Measurements from ENCODE around the gene ULBP2. TPM values are rescaled to one million over a fixed set of nuclear protein-coding genes. Genes with fewer than 3 reads are reported as not detected.

ULBP2 gene
- total RNA-seq, 1 experiment from 2014 or later: not detected

GRCh38 chr6:149904661-149905370 lies 37.0 kb upstream of the ULBP2 start:
- no peak overlapping the region for H3K9ac ChIP-seq (ENCODE audit: extremely low read depth, insufficient read length, low read length)
- H3K4ac ChIP-seq (ENCODE audit: low read depth, low read length): no peak overlapping the region
- no peak overlapping the region for H3K18ac ChIP-seq (ENCODE audit: insufficient read length, low read depth, low read length)
- no peak overlapping the region for H2AK5ac ChIP-seq (ENCODE audit: insufficient read length, low read length)
- H3K27me3 Mint-ChIP-seq (ENCODE audit: low read depth): peaks cover 17% of the 10 kb centered on the region
- no peaks in the 10 kb centered on the region for H3K9me3 ChIP-seq (ENCODE audit: control insufficient read depth, low read depth, low read length)
- H3K23ac ChIP-seq (ENCODE audit: insufficient read length, low read depth, low read length): no peak overlapping the region
- H3T11ph ChIP-seq (ENCODE audit: low read length): no peak overlapping the region
- peaks cover 23 to 31% of the 10 kb centered on the region in 2 experiments for H3K9me3 Mint-ChIP-seq
- no peak overlapping the region for H2BK5ac ChIP-seq (ENCODE audit: insufficient read length, low read length)
- H3K14ac ChIP-seq (ENCODE audit: insufficient read depth, low read length): no peak overlapping the region
- no peak overlapping the region for H2BK20ac ChIP-seq (ENCODE audit: low read depth, low read length, poor library complexity, severe bottlenecking)
- H3K4me1 ChIP-seq (ENCODE audit: insufficient read depth, low read length): no peaks in the 10 kb centered on the region
- no peak overlapping the region for H2BK12ac ChIP-seq (ENCODE audit: insufficient read length, low read depth, low read length)
- H2BK15ac ChIP-seq (ENCODE audit: low read depth, low read length): no peak overlapping the region
- no peaks in the 10 kb centered on the region for H4K20me1 ChIP-seq (ENCODE audit: control insufficient read depth, insufficient read depth, insufficient read length)
- H3K4me3 Mint-ChIP-seq: no peak overlapping the region; a peak in 1 of 5 replicates
- no CpG with 5 or more reads among the region's 13 CpGs for WGBS (ENCODE audit: extremely low coverage, insufficient read length, low lambda C conversion rate)
- peaks cover 3 to 7% of the 10 kb centered on the region in 2 experiments; a peak in 1 of 4 replicates for H3K4me1 Mint-ChIP-seq
- no peaks in the 10 kb centered on the region for H3K79me1 ChIP-seq (ENCODE audit: insufficient read depth, low read depth, low read length, poor library complexity, severe bottlenecking)
- H4K5ac ChIP-seq (ENCODE audit: insufficient read length, low read depth, low read length): no peak overlapping the region
- no peak overlapping the region for H3K56ac ChIP-seq (ENCODE audit: insufficient read length, low read depth, low read length)
- H3K23me2 ChIP-seq (ENCODE audit: insufficient read length, low read depth, low read length, poor library complexity, severe bottlenecking): no peaks in the 10 kb centered on the region
- no peaks in the 10 kb centered on the region for H3K79me2 ChIP-seq (ENCODE audit: insufficient read depth, low read length)
- H2BK120ac ChIP-seq (ENCODE audit: low read depth, low read length, poor library complexity, severe bottlenecking): no peak overlapping the region
- H3K4me2 ChIP-seq (ENCODE audit: insufficient read depth, insufficient read length, low read length): no peak overlapping the region
- H4K8ac ChIP-seq (replicated peaks; ENCODE audit: insufficient read length, low read depth, low read length): no peak overlapping the region
- DNase-seq: peak; percentile 14
- peaks cover 5 to 7% (median 5%) of the 10 kb centered on the region in 3 experiments; a peak in 5 of 7 replicates for H3K36me3 Mint-ChIP-seq (ENCODE audit: insufficient read depth in 1 of 3, low read depth in 3 of 3)
- H3K27ac Mint-ChIP-seq: no peak overlapping the region
- H2AFZ ChIP-seq (ENCODE audit: low read length): no peak overlapping the region
- H3K27ac ChIP-seq (ENCODE audit: insufficient read length, low read depth, low read length): no peak overlapping the region
- TF ChIP-seq CTCF (conservative IDR thresholded peaks at IDR 0.05): no peak
- H4K91ac ChIP-seq (ENCODE audit: insufficient read length, low read depth, low read length): no peak overlapping the region
- H3K27me3 ChIP-seq (ENCODE audit: insufficient read depth, low read length): no peaks in the 10 kb centered on the region

Measured in H9 (cell line).